ENCODE results near the gene SBK2.

SBK2 gene

DNA sequence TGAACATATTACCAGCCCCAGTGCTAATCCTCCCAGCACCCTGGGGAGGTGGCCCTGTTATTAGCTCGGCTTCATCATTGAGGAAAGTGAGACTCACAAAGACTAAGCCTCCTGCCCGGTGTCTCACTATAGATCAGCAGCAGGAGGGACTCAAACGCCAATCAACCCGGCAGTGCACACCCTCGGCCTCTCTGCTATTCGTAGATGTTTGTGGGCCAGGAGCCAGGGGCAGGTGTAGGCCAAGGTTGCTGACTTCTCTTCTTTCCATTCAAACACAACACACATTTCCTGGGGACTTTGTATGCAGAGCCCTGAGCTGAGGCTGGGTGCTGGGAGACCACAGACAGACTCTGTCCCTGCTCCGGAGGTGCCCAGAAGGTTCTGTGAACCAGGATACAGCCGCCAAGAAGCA lies 17.8 kb upstream of the SBK2 start:
- DNase-seq (ENCODE audit: low read depth in 2 of 2, low spot score in 1 of 2) = no peak

DNA sequence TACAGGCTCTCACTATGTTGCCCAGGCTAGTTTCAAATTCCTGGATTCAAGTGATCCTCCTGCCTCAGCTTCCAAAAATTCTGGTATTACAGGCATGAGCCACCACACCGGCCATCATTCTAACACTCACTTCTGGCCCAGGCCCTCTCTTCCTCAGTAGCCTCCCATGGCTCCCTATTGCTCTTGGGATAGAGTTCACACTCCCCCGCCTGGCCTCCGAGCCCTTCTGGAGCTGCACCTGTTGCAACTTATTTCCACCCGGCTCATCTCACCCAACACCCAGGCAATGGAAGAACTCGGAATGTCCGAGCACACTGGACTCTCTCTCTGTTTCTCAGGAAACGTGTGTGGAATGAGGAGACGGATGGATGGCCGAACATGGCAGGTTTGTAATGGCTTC lies 17.4 kb upstream of the SBK2 start:
- no peak for DNase-seq (ENCODE audit: low read depth in 2 of 2, low spot score in 1 of 2)

DNA sequence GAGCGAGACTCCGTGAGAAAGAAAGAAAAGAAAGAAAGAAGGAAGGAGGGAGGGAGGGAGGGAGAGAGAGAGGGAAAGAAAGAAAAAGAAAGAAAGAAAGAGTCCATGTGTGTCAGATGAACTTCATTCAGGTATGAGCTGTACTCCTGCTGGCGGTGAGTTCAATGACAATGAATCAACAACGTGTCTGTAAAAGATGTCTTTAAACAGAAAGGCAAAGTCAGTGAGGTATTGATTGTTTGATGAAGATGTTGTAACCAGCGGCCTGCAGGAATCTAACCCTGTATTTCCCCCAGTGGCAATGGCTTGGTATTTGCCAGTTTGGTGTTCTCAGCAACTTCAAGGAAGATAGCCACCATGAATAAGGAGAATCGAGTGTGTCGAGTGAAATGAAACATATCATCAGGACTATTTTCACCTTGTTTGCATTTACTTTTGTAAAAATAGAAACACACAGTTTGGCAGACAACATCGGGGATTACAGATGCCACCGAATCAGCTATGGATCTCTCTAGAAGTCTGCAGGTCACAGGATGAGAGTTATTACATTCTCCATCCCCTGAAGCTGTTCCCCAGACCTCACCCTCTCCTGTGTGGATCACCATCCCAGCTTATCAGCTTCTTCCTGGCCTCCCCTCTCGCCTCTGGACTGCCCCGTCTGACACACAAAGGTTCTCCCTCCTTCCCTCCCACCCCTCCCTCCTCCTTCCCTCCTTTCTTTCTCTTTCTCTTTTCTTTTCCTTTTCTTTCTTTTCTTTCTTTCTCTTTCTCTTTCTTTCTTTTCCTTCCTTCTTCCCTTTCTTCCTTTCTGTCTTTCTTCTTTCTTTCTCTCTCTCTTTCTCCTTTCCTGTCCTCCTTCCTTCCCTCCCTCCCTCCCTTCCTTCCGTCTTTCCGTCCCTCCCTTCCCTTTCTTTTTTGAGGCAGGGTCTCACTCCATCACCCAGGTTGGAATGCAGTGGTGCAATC lies 16.6 kb upstream of the SBK2 start:
- DNase-seq (ENCODE audit: low read depth in 2 of 2, low spot score in 1 of 2) = no peak

DNA sequence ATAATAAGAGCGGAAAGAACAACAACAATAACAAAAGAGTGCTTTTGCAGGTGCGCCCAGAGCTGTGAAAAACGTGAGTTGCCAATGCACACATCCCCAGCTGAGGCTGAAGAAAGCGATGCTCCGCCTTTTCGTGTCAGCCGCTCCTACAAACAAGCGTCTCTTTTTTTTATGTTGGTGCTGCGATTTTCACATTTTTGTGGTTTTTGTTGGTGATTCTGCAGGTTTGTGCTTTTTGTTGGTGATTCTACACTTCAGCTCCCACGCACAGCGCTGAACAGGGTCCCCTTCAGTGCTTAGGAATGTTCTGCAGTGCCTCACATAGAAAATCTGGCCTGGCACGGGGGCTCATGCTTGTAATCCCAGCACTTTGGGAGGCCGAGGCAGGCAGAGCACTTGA lies 15.7 kb upstream of the SBK2 start:
- no peak for DNase-seq (ENCODE audit: low read depth in 2 of 2, low spot score in 1 of 2)

DNA sequence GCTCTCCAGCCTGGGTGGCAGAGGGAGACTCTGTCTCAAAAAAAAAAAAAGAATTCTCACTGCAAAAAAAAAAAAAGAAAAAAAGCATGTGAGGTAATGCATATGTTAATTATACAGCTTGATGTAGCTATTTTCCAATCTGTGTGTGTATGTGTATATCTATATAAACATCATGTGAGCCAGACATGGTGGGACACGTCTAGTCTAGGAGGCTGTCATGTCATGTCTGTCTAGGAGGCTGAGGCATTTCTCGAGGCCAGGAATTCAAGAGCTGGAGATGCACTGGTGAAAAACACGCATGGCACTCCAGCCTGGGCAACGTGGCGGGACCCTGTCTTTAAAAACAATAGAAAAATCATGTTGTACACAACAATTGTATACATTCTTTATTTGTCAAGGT lies 15.3 kb upstream of the SBK2 start:
- DNase-seq (ENCODE audit: low read depth in 2 of 2, low spot score in 1 of 2) = no peak

DNA sequence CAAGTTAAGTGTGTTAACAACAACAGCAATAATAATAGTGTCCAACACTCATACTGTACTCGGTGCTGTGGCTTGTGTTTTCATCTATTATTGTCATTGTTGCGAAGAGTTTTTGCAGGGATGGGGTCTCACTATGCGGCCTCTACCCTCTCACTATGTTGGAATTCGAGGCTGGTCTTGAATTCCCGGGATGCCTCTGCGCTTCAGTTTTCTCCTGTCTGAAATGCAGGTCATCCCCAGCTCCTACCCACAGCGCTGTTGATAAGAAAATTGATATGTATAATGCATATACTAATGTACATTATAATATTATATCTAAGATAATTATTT lies 13.4 kb upstream of the SBK2 start:
- no peak for DNase-seq (ENCODE audit: low read depth in 2 of 2, low spot score in 1 of 2)

DNA sequence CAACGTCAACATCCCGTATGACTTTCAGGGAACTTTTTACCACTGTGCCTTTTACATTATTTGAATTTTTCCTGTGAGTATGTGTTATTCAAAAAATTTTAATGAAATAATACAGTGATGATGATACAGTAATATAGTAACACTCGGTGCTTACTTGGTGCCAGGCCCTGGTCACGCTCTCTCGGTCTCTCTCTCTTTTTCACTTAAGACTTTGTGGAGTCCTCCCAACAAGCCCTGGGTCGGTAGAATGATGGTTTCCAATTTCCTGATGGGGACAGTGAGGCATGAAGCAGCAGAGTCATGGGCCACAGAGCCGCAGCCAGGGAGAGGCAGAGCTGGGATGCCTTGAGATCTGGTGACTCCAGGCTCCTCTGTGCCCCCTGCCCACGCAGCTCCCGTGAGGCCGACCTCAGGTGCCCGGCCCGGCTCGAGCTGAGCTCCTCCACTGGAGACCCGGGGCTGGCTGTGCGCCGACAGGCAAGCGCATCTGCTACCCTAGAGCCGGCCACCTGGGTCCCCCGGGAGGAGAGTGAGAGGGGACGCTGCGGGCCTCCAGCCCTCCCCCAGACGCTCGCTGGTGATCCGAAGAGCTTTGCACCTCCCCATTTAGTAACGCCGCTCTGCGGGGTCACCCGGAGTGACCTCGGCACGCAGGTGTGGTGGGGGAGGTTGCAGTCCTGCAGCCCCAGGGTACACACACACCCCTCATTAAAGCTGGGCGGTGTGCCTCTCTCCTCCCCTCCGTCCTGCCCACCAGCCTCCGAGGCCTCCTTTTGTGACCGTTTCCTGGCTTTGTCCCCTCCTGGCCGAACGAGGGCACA lies 12.8 kb upstream of the SBK2 start:
- DNase-seq (ENCODE audit: low read depth in 2 of 2, low spot score in 1 of 2) = no peak

DNA sequence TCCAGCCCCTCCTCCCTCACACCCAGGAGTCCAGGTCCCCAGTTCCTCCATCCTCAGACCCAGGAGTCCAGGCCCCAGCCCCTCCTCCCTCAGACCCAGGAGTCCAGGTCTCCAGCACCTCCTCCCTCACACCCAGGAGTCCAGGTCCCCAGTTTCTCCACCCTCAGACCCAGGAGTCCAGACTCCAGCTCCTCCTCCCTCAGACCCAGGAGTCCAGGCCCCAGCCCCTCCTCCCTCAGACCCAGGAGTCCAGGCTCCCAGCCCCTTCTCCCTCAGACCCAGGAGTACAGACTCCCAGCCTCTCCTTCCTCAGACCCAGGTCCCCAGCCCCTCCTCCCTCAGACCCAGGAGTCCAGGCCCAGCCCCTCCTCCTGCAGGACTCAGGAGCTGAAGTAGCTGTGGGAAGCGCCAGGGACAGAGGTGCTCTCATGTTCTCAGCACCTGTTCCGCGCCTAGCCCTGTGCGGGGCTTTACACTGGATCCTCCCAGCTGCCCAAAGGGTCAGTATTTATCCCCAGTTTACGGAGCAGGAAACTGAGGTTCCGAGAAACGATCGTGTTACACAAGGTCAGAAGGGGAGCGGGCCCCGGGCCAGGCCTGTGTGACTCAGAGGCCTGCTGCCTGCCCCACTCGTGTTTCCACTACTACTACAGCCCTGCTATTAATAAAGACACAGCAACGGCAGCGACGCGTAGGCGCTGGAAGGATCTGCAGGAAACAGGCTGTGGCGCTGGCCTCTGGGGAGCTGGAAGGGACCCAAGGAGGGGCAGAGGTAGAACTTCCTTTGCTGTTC lies 10.1 kb upstream of the SBK2 start:
- DNase-seq (ENCODE audit: low read depth in 2 of 2, low spot score in 1 of 2) = no peak

DNA sequence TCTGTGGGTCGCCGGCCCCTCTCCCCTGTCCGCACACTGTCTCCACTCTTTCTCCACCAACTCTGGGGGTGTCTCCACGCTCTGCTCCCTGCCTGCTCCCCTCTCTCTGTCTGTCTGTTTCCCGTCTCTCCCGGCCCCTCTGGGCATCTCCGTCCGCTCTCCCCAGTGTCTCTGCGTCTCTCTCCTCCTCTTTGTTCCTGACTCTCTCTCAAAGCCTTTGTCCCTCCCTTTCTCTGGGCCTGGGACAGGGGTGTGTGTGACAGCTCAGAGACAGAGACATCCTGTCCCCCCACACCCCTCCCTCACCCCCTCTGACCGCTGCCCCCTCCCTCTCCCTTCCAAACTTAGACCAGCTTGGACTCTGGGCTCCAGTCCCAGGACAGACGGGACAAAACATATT lies 9.1 kb upstream of the SBK2 start:
- no peak for DNase-seq (ENCODE audit: low read depth in 2 of 2, low spot score in 1 of 2)

DNA sequence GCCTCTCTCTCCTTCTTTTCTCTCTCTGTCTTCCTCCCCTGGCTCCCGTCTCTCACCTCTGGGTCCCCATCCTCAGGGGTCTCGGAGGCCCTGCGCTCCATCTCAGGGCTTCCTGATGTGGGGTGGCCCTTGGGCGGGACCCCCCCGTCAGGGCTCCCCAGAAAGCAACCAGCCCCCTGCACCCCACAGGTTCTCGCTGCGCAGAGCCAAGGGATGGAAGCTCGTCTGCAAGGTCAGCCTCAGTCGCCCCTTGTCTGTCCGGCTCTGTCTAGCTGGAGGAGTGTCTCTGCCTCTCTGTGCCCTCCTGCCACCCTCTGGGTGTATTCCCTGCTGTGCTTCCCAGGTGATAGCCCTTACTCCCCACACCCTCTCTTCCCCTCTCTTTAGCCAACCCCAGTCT lies 8.5 kb upstream of the SBK2 start, which contains the start of gene SBK3:
TSS of gene SBK3 (minus strand) at position 101 of the 400 bp plus-strand sequence. CDS start at position 101, 0 bp downstream.
- DNase-seq (ENCODE audit: low read depth in 2 of 2, low spot score in 1 of 2) = no peak

DNA sequence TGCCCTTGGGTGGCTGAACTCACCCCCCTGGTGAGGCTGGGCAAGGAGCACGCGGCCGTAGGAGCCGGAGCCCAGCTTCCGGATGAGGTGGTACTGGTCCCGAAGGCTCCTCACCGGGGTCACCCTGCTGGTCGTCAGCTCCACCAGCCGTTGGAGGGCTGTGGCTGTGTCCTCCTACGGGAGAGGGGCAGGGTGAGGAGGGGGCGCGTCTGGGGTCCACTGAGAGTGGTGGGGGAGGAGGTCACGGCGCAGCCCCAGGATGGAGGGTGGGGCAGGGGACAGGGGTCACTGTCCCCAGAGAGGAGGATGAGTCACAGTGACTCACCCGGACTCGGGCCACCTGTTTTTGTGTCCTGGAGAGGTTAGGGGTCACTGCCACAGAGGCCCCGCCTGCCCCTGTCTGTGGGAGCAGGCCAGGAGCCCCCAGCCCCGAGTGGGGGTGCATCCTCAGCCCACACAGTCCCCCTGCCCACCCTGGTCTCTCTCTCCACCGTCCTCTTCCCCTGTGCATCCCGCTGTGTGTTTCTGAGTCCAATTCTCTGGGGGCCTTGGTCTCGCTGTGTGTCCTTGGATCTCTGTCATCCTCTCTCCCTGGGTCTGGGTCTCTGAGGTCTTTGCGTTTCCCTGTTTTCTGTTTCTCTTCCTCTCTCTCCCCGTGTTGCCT lies 8.0 kb upstream of the SBK2 start:
- DNase-seq (ENCODE audit: low read depth in 2 of 2, low spot score in 1 of 2) = no peak

DNA sequence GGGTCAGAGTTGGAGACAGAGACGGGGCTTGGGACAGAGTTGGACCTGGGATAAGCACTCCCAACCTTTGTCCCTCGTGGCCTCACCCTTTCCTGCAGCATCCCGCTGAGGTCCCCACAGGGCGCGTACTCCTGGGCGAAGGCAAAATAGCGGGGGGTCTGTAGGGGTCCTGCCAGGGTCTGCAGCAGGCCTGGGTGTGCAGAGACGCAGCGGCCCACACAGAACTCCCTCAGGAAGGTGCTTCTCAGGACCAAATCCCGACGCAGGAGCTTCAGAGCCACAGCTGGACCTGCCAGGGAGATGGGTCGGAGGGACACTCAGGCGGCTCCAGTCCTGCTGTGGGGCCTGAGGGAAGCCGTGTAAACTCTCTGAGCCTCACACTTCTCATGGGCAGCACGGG lies 7.1 kb upstream of the SBK2 start:
- DNase-seq (ENCODE audit: low read depth in 2 of 2, low spot score in 1 of 2) = no peak

DNA sequence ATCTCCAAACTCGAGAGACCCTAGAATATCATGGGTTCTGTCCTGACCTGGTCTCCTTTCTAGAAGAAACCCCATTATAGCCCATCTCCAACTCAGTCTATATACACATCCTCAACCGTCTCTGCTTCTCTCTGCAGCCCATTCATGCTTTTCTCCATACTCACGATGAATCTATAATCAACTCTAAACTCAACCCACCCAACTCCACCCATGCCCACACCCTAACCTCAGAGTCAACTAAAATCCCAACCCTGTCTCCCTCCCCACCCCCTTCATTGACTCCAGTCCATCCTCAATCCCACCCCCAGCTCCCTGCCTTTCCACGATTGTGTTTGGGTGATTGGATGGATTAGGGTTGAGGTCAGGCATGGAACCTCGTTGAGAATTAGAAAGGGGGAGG lies 6.6 kb upstream of the SBK2 start:
- DNase-seq (ENCODE audit: low read depth in 2 of 2, low spot score in 1 of 2) = no peak

DNA sequence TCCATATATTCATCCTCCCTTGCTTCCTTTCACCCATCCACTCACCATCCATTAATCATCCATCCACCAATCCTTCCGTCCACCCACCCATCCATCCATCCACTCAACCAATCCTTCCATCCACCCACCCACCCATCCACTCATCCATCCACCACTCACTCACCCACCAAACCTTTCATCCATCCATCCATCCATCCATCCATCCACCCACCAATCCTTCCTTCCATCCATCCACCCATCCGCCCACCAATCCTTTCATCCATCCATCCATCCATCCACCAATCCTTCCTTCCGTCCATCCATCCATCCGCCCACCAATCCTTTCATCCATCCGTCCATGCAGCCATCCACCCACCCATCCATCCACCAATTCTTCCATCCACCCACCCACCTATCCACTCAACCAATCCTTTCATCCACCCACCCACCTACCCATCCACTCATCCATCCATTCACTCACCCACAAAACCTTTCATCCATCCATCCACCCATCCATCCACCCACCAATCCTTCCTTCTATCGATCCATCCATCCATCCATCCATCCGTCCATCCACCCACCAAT lies 5.4 kb upstream of the SBK2 start:
- DNase-seq (ENCODE audit: low read depth in 2 of 2, low spot score in 1 of 2) = no peak

DNA sequence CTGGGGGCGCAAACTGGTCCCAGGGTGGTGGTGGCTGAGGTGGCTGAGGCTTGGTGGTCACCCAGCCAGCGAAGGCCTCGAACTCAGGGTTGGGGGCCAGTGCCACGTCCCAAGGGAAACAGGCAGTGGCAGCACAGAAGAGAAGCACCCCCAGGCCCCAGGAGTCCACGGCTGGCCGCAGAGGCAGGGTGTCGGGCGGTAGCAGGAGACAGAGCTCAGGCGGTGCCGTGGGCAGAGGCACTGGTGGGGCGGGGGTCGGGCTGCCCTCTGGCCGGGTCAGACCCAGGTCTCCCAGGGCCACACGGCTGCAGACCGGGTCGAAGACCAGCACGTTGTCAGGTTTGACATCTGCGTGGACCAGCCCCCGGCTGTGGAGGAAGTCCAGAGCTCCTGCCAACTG lies 4.2 kb upstream of the SBK2 start:
- no peak for DNase-seq (ENCODE audit: low read depth in 2 of 2, low spot score in 1 of 2)

DNA sequence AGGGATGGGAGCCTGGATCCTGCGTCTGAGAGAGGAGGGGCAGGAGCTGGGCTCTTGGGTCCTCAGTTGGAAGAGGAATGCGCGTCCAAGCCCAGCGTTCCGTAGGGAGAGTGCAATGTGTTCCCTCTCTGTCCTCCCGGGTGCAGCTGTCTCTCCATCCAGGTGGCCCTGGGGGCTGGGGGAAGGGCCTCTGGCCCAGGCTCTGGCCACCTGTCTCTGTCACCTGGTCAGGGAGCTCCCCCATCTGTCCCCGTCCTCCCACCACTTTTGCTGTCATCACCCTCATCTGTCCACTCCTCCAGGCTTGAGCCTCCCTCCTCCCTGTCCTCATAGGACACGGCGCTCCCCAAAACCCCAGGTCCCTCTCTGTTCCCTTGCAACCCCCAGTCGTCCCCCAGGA lies 3.7 kb upstream of the SBK2 start:
- DNase-seq (ENCODE audit: low read depth in 2 of 2, low spot score in 1 of 2) = no peak

DNA sequence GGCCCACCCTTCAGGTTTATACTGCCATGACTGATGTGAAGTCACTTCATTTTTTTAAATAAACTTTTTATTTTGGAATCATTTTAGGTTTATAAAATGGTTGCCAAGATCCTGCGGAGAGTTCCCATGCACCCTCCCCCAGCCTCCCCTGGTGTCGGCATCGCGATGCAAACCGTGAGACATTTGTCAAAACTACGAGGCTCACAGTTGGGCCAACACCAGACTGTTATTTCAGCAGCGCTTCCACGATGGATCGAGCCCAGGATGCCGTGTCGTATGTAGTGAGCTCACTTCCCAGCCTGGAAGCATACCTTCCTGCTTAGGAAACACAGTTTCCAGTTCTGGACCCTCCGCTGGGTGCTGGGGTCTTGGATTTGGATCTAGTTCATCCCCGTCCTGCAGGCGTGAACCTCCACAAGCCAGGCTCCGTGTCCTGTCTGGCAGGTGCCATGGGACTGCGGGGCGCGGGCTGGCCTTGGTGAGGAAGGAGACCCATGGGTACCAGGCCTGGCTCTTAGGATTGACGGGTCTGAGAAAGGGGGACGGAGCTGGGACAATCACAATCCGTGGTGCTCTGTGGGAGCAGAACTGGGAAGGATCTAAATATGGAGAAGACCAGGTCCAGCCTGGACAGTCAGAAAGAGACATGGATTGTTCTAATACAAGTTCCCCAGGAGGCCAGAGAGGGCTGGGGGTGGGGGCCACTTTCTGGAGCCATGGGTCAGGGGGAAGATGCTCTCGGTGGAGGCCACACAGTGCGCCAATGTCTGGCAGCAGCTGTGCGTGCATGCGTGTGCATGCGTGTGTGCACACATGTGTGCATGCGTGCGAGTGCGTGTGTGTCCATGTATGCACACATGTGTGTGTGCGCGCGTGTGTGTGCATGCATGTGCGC lies 2.4 kb upstream of the SBK2 start:
- no peak for DNase-seq (ENCODE audit: low read depth in 2 of 2, low spot score in 1 of 2)

DNA sequence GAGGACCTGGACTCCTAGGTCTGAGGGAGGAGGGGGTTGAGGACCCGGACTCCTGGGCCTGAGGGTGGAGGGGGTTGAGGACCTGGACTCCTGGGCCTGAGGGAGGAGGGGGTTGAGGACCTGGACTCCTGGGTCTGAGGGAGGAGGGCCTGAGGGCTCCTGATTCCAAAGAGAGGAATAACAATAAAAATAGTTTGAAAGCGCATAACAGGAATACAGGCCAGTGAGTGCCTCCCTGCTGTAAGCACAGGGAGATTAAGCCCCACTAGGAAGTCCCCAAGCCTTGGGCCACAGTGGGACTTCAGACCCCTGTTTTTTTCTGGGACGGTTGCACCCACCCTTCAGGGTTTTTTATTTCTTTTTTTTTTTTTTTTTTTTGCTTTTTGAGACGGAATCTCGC lies 1.2 kb upstream of the SBK2 start:
- DNase-seq (ENCODE audit: low read depth in 2 of 2, low spot score in 1 of 2) = no peak

DNA sequence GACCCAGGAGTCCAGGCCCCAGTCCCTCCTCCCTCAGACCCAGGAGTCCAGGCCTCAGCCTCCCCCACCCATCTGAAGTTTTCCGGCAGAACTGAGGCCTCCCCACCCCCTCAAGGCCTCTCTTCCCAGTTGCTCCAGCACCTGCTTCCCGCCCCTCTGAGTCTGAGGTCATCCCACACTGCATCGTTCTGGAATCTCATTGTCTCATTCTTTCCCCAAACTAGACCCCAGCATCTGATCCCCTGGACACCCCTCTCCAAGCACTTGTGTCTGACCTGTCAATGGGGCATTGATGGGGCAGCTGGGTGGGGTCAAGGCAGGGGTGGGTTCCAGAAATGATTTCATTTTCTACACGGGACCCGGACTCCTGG lies 793 bp upstream of the SBK2 start:
- DNase-seq (ENCODE audit: low read depth in 2 of 2, low spot score in 1 of 2) = no peak

DNA sequence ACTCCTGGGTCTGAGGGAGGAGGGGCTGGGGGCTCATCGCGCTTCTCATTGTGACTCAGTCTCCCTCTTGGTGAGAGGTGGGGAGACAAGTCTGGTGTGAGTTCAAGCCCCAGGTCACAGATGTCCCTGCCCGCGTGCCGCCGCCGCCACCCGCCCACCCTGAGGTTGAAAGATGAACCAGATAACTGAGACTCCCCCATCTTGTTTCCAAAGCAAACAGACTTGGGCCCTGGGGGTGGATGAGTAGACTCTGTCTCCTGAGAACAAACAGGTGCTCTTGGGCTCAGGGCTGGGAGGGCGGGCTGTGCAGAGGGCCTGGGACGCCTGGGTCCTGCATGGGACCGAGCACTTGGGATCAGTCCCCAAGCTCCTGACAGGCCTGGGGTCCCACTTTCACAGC lies 567 bp downstream of the SBK2 start:
- no peak for DNase-seq (ENCODE audit: low read depth in 2 of 2, low spot score in 1 of 2)
